Activated B cell treated with CpG ODN at 0.5 μM for 24 hours (primary cell): ENCODE measurements around the gene ABCD2. TPM values are rescaled to one million over a fixed set of nuclear protein-coding genes. Genes with fewer than 3 reads are reported as not detected.

Source experiments
- ATAC-seq: fragments of 200-7000 bp; cut with Tn5 transposase; one replicate; pipeline ENCODE4 v1.10.0; 2021; ENCODE audit warnings: low read depth, mild to moderate bottlenecking, moderate library complexity
- CTCF ChIA-PET: fragments of 350-600 bp; sonication (Branson Sonifier 250); formaldehyde crosslinking; loops from one replicate; lab custom pipeline; 2021; ENCODE audit warnings: antibody characterized with exemption; lab: Charles Lee
- POLR2A ChIA-PET: fragments of 350-600 bp; sonication (Branson Sonifier 250); formaldehyde crosslinking; loops from one replicate; lab custom pipeline; 2021; ENCODE audit warnings: antibody characterized with exemption; lab: Charles Lee
- DNase-seq: peaks from one replicate; pipeline ENCODE4 v3.0.0; 2022
- H3K27ac Mint-ChIP-seq: one replicate; pipeline ENCODE4 v1.8.0; 2020; ENCODE audit warnings: mixed read lengths
- H3K27me3 Mint-ChIP-seq: one replicate; pipeline ENCODE4 v1.8.0; 2021; ENCODE audit warnings: mixed read lengths
- H3K36me3 Mint-ChIP-seq: one replicate; pipeline ENCODE4 v1.8.0; 2021; ENCODE audit warnings: low read depth, mixed read lengths
- H3K4me1 Mint-ChIP-seq: one replicate; pipeline ENCODE4 v1.8.0; 2021; ENCODE audit warnings: mixed read lengths
- H3K4me3 Mint-ChIP-seq: one replicate; pipeline ENCODE4 v1.8.0; 2020; ENCODE audit warnings: mild to moderate bottlenecking, mixed read lengths
- H3K9me3 Mint-ChIP-seq: one replicate; pipeline ENCODE4 v1.8.0; 2020; ENCODE audit warnings: mixed read lengths
- CTCF ChIP-seq: fragments of 200-600 bp; IDR thresholded peaks from one replicate; pipeline ENCODE4 v1.8.0; 2022; ENCODE audit warnings: antibody characterized with exemption, mild to moderate bottlenecking
- intact Hi-C: fragments of 100-400 bp; cut with micrococcal nuclease; formaldehyde crosslinking; loops from one replicate; pipeline ENCODE4 v1.15.1; 2024
- total RNA-seq: library from RNA; stranded (reverse); gene quantifications from 2 replicates; pipeline ENCODE4 v1.2.3, GENCODE V29; 2022

ABCD2 gene
- total RNA-seq, 1 donor from 2014 or later: 1.8 TPM

- Mint-ChIP-seq H3K27me3 (peaks cover 7% of the 10 kb centered on the region), H3K4me3 (no peak overlapping the region), H3K4me1 (no peaks in the 10 kb centered on the region), H3K9me3 (no peaks in the 10 kb centered on the region), H3K27ac (no peak overlapping the region), H3K36me3 (no peaks in the 10 kb centered on the region)
- POLR2A ChIA-PET: no interaction called here
- ATAC-seq (no peak), DNase-seq (no peak)
- intact Hi-C loops: no loop called here
- CTCF ChIA-PET: no interaction called here
- TF ChIP-seq CTCF: no peak
Observed at GRCh38 chr12:39505023-39505422, 114.6 kb downstream of the ABCD2 start.

- no peaks in the 10 kb centered on the region for H3K4me1 Mint-ChIP-seq
- H3K36me3 Mint-ChIP-seq: no peaks in the 10 kb centered on the region
- DNase-seq (no peak), ATAC-seq (no peak)
- no peak overlapping the region for H3K27ac Mint-ChIP-seq
- intact Hi-C loops: no loop called here
- no peaks in the 10 kb centered on the region for H3K9me3 Mint-ChIP-seq
- ChIA-PET CTCF (no interaction called here), POLR2A (no interaction called here)
- H3K4me3 Mint-ChIP-seq: no peak overlapping the region
- H3K27me3 Mint-ChIP-seq: peaks cover 2% of the 10 kb centered on the region
- no peak for TF ChIP-seq CTCF
Observed at GRCh38 chr12:39503439-39503838, 116.2 kb downstream of the ABCD2 start.

GRCh38 chr12:39502726-39503125 lies 116.9 kb downstream of the ABCD2 start:
- Mint-ChIP-seq H3K4me1 (no peaks in the 10 kb centered on the region), H3K9me3 (no peaks in the 10 kb centered on the region), H3K27ac (no peak overlapping the region), H3K4me3 (no peak overlapping the region), H3K27me3 (peaks cover under 1% of the 10 kb centered on the region), H3K36me3 (no peaks in the 10 kb centered on the region)
- ChIA-PET POLR2A (no interaction called here), CTCF (no interaction called here)
- intact Hi-C loops: no loop called here
- DNase-seq (no peak), ATAC-seq (no peak)
- TF ChIP-seq CTCF: no peak

Other genes with a start within 250 kb of the ABCD2 start
- 6.1 and 7.6 TPM in 2 replicates for gene KIF21A, start 176.7 kb downstream of the ABCD2 start, total RNA-seq